T-helper 2 cell (primary cell): ENCODE data around the gene TLR2.
"Not testable (repeated sequence)": the region's sequence is repeated elsewhere in the genome, so short reads cannot be mapped to it uniquely, and the experiment has no call there.

Source experiments
- DNase-seq, 5 experiments: peaks; one replicate each; pipeline versions ENCODE4 v3.0.0 to v3.0.0-alpha.2; 2012 to 2022

The TLR2 gene

DNA sequence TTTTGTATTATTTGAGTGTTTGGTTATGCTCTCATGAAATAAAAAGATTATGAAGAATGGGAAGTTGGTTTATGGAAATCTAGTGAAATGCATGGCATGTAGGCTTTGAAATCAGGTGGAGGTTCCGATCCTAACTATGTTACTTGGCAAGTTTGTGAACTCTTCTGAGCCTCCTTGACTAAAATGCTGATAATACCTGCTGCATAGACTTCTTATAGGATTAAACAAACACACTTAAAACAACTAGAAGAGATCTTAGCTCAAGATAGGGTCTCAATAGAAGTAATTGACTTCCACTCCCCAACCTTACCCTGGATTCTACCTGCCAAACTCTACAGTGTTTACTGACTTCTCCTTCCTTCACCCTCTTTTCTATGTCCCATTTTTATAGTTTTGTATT lies 22.2 kb upstream of the TLR2 start:
- DNase-seq = no peak

DNA sequence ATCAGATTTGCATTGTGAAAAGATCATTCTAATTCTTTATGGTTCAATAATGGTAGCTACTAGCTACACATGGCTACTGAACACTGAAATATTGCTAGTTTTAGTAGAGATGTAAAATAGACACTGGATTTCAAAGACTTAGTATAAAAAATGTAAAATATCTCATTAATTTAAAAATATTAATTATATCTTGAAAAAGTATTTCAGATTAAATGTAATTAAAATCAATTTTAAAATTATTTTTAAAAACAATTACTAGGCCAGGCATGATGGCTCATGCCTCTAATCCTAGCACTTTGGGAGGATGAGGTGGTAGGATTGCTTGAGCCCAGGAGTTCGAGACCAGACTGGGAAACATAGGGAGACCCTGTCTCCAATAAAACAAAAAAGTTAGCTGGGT lies 20.4 kb upstream of the TLR2 start:
- no peak for DNase-seq

DNA sequence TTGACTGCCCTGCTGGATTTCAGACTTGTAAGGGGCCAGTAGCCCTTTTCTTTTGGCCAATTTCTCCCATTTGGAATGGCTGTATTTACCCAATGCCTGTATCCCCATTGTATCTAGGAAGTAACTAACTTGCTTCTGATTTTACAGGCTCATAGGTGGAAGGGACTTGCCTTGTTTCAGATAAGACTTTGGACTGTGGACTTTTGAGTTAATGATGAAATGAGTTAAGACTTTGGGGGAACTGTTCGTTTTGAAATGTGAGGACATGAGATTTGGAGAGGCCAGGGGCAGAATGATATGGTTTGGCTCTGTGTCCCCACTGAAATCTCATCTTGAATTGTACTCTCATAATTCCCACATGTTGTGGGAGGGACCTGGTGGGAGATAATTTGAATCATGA lies 17.6 kb upstream of the TLR2 start:
- DNase-seq = not testable (repeated sequence)

DNA sequence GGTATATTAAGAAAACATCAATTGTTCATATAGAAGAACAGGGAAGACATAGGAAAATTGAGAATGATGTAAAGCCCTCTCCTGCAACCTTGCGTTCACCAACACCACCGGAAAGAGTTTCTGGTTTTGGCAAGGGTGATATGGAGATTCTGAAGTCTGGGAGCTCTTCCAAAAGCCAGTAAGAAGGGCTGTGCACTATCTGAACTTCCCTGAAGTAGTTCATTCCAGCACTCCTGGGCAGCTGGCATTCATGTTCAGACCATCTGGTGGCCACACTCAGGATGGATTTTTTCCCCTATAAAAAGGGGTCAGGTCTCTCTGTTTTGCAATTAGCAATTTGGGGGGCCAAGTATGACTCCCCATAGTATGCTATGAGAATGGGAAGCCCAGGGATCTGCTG lies 15.4 kb upstream of the TLR2 start:
- DNase-seq = no peak

DNA sequence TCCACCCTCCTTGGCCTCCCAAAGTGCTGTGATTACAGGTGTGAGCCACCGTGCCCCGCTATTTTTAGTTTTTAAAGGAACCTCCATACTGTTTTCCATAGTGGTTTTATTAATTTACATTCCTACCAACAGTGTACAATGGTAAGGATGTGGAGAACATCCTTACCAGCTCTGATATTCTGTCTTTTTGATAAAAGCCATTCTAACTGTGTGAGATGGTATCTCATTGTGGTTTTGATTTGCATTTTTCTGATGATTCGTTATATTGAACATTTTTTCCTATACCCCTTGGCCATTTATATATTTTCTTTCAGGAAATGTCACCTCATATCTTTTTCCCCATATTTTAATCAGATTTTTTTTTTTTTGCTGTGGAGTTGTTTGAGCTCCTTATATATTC lies 14.2 kb upstream of the TLR2 start:
- no peak for DNase-seq

DNA sequence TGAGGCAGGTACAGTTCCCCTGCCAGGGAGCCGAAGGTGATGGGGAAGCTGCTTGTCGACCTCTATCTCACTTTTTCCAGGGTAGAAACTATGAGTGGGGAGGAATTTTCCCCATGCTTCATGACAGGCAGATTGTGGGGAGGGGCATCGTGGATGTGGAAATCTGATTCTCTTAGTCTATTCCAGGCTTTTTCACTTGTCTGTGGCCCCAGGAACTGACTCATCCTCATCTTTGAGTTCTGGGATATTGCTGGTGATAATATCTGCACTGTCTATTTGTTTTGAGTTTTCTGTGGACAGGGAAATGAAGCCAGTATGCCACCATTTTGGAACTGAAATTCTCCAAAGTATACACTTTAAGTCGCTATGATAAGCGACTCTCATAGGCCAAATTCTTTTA lies 7.6 kb upstream of the TLR2 start:
- no peak for DNase-seq

DNA sequence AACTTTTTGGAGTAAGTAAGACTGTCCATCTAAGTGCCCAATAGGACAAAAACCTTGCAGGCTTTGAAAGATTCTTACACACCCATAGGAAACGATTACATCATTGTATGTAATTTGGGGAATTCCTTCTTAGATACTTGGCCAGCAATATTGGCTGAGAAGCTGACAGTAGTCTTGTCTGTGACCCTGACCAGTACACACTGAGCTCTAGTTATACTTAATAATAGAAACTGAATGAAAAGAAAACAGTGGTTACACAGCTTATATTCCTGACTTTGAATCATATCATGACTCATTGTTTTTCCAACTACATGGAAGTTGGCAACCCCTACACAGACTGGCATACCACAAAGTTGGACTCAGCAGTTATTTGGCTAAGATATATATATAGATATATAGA lies 7.1 kb upstream of the TLR2 start:
- DNase-seq = no peak

DNA sequence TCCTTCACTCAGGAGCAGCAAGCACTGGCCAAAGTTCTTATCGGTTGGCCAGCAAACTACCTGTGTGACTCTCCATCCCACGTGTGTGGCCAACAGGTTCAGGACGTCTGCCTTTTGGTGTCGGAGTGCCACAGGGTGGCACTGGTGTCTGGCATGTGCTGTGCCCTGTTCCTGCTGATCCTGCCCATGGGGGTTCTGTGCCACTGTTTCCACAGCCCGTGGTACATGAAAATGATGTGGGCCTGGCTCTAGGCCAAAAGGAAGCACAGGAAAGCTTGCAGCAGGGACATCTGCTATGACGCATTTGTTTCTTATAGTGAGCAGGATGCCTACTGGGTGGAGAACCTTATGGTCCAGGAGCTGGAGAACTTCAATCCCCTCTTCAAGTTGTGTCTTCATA lies 4.6 kb upstream of the TLR2 start:
- DNase-seq = no peak

DNA sequence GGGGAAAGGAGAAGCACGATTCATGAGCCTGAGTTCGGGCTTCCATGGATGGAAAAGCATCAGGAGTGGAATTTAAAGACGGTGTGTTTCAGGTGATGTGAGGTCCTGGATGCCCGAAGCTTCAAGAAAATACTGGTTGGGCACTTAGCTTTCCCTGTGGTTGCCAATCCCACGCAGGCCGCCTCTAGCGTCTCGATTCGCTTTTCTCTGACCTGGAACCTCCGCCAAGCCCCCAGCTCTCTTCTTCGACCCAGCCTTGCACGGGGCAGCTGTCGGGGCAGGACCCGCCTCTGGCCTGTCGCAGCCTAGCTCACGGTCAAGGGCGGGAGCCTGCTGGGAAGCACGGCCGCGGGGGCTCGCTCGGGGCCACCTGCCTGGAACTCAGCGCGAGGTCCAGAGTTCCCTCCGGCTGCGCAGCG lies 308 bp upstream of the TLR2 start:
- no peak for DNase-seq

DNA sequence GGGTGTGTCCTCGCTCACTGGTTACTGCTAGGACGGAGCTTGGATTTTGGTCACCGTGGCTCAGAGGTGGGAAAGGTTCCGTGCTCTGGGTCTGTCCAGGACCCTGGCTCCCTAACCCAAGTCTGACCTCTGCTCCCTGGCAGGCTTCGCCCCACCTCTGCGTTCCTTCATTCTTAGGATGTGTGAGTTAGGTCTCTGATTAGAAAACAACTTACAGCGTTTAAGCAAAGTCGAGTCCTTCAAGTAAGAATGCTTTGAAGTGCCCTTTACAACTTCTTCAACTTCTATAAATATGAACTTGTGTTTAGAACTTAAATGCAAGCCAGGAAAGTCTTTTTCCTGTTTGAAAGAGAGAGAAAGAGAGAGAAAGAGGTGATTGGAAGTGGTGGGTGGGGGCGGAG lies 891 bp downstream of the TLR2 start:
- DNase-seq = no peak

DNA sequence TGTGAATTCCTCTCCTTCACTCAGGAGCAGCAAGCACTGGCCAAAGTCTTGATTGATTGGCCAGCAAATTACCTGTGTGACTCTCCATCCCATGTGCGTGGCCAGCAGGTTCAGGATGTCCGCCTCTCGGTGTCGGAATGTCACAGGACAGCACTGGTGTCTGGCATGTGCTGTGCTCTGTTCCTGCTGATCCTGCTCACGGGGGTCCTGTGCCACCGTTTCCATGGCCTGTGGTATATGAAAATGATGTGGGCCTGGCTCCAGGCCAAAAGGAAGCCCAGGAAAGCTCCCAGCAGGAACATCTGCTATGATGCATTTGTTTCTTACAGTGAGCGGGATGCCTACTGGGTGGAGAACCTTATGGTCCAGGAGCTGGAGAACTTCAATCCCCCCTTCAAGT lies 20.4 kb downstream of the TLR2 start:
- DNase-seq = no peak

DNA sequence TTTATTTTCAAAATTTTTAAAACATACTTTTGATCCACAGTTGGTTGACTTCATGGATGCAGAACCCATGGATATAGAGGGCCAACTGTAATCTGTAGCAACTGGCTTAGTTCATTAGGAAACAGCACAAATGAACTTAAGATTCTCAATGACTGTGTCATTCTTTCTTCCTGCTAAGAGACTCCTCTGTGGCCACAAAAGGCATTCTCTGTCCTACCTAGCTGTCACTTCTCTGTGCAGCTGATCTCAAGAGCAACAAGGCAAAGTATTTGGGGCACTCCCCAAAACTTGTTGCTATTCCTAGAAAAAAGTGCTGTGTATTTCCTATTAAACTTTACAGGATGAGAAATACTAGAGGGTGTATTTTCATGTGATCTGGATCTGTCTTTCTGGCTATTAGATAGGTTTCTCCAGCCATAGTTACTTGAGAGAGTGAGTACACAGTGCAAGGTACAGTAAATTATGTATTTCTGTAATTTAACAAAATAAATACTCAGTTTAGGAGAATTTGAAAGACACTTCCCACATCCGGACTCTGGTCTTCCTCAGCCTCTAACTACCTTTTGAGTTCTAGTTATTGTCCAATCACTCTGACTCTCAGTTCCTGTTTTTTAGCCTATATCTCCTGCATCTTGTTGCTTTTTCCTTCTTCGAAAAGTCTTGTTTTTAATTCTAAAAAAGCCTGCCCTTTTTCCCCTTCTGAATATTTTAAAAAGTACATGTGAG lies 21.8 kb downstream of the TLR2 start:
- DNase-seq = peak in 1 of 5 experiments; percentile 18

DNA sequence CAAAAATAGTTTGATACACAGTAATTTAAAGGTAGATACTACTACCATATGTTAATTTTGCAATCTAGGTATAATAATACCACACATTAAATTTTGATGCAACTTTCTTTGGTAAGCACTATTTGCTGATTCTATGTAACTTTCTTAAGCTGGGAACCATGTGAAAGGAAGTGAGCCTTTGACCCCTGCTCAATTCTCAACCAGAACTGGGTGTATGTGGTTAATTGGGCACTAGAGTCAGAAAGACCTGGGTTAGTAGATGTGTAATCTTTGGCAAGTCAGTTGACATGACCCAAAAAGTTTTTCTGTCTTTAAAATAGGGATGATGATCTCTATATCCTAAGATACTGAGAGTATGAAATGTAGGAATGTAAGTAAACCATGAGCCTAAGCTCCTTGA lies 22.4 kb downstream of the TLR2 start:
- peak in 1 of 5 experiments; percentile 29 for DNase-seq

DNA sequence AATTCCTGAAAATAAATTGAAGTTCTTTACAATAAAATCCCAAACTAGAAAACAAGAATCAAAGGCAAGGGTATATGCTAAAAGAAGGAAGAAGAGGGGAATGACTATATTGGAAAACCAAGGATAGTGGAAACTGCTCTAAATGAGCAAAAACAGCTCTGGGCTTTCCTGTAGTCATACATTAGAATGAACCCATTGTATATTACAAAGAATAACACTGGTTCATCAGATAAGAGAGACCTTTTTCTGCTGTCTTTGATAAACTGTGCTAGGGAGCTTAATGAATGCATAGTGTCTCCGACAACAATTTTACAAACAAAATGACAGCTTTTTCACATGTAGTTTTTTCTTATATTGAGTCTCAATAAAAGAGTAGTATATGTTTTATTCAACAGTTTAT lies 26.6 kb downstream of the TLR2 start:
- no peak for DNase-seq

DNA sequence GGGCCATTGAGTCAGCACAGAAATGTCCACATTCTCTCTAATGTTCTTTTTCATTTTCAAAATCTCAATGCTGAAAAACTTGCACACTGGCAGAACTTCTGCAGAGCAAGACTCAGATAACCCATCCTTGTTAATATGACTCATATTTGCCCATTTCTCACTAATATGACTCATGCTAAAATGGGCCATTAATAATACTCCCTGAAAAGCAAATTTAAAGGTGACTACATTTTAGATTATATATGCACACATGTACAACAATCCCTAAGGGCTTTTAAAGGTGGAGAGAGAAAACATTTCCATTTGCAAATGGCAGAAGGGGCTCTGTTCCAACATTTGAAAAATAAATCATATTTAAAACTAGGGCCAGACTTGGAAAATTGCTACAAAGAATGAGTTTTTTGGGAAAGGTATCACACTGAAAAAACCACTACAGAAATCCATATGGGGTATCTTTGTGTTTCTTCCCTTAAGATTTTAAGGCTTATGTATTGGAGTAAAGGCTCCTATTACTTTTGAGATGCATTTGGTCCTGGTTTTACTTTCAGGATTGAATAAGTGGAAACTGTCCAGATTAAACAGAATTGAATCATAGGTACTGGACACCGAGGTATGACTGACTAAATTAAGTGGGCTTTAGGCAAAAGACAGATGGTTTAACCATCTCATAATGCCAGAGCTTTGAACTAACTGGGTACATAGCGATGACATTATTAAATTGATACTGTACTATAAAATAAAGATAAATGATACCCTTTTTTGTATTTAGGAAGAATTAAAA lies 30.0 kb downstream of the TLR2 start:
- no peak for DNase-seq

DNA sequence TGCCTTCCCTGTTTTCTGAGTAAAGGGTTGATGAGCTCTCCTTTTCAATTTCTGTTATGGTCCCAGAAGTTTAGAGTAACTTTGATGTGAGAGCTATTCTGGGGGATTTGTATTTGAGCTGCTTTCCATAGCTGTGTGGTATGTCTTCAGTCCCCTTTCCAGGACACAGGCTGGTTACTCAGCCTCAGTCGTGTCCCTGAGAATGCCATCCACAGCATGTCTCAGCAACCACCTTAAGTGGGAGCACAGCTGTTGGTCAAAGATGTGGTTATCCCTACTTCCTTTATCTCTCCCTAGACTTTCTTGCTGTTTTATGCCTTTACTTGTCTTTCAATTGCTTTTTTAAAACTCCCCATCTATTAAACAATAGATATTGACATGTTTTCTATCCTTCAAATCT lies 38.0 kb downstream of the TLR2 start:
- no peak for DNase-seq

DNA sequence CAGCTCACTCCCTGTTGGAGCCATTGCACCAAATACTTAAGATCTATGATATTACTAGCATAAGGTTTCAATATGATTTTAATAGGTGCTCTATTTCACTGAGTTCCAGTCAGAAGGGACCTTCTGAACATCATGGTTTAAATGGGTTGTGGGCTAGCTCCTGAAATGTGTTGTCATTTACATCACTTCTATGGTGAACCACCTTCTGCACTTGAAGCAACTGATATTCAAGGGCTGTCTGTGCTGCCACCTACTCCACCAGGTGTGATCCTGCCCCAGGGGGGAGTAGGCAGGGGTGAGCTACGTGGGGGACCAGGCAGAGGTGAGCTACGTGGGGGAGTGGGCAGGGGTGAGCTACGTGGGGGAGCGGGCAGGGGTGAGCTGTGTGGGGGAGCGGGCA lies 40.5 kb downstream of the TLR2 start:
- DNase-seq = peak in 1 of 5 experiments; percentile 70

DNA sequence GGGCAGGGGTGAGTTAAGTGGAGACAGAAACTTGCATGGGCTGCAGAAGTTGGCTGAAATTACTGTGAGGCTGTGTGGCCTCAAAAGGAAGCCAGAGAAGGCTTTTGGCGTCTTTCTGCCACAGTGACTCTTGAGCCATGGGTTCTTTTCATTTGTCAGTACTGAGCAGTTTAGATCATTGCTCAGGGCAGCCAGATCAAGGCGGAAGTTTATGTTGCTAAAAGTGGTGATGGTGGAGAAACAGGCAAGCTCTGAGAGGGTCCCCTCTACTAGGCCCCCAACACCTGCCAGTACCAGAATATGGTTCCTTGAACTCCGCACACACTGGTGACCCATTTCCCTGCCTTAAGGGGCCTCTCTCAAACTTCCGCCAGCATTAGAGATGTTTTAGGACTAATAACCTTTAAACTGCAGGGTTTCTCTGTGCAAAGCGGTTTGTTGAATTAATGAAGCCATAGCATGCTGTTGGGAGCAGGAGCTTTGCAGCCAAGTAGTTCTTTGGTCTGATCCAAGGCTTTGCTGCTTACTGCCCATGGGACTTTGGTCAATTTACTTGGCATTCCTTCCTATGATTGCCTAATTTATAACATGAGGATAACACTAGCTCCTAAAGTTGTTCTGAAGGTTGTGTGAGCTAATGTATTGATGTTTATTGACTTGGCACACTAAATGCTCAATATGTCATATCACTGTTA lies 41.2 kb downstream of the TLR2 start:
- no peak for DNase-seq

DNA sequence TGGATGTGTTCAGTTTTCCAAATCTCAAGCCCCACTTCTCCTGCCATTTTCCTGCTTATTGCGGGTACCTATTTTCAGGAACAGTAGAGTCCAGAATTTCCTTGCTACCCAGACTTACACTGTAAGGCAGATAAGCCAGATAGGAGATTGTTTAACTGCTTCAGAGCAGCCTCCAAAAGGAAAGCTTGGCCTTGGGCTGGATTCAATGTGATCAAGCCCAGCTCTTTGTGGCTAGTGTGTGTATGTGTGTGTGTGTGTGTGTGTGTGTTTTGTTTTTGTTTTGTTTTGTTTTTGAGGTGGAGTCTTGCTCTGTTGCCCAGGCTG lies 41.7 kb downstream of the TLR2 start:
- no peak for DNase-seq

DNA sequence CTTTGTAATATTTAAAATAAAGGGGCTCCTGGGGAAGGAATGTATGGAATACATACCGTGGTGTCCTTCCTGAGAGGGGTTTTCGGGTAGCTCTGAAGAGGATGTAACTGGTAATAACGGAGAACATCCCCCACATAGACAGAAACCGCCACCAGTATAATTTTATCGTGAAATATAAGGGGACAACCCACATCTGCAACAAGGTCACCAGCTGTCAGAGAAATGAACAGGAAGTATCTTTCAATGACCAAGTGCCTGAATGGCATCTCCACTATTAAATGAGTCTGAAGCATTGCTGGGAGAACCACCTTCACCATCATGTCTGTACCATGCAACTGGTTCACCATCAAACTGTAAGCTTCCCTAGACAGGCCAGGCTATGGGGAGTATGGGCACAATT lies 44.1 kb downstream of the TLR2 start:
- no peak for DNase-seq

DNA sequence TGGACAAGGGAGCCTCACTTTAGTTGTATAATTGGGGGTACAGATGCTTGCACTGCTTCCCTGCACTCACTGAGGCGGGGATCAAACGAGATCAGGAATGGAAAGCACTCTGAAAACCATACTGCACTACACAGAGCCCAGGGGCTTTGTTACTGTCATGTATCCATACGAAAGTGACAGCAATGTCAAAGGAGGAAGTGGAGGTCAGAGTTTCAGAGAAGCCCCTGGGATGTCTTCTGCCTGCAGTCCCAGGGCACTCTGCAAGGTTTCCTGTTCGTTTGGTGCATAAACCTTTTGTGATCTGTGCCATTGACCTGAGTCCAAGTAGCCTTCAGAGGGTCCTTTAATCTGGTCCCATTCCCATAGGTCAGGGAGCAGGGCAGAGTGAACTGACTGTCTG lies 44.6 kb downstream of the TLR2 start:
- DNase-seq = no peak

DNA sequence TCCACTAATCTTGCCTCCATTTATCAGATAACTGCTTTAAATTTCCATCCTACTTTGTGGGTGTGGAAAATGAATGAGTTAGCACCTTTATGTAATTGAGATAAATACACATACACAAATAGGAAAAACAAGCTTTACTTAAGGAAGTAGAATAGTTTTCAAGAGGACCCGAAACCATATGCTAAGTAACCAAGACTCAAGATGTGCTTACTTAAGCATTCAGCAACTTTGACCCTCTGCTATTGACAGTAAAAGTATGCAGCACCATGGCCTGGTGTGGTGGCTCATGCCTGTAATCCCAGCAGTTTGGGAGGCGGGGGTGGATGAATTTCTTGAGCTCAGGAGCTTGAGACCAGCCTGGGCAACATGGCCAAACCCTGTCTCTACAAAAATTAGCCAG lies 45.8 kb downstream of the TLR2 start:
- DNase-seq = no peak

DNA sequence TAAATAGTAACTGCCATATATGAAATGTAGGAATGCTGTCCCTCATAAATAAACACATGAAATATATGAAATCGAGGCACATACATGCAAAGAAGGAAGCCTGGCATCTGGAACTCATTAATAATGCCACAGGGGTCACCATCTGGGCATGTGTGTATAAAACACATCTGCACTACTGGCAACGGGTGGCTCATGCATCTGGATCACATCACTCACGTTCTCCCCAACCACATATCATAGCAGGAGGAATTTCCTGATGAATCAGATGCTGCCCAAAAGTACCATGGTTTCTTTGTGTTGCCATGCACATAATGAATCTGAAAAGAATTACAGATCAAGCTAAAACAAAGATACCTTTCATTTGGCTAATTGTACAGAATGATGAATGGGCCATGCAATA lies 47.2 kb downstream of the TLR2 start:
- no peak for DNase-seq
